ELR (cell line): Measurements from ENCODE around the gene NADSYN1.

Source experiments
- DNase-seq: peaks from one replicate; pipeline ENCODE4 v3.0.0-alpha.2; 2015; ENCODE audit warnings: low read depth

Gene NADSYN1

GRCh38 chr11:71451596-71452198 is 1.3 kb upstream of the NADSYN1 start:
- no peak for DNase-seq

DNA sequence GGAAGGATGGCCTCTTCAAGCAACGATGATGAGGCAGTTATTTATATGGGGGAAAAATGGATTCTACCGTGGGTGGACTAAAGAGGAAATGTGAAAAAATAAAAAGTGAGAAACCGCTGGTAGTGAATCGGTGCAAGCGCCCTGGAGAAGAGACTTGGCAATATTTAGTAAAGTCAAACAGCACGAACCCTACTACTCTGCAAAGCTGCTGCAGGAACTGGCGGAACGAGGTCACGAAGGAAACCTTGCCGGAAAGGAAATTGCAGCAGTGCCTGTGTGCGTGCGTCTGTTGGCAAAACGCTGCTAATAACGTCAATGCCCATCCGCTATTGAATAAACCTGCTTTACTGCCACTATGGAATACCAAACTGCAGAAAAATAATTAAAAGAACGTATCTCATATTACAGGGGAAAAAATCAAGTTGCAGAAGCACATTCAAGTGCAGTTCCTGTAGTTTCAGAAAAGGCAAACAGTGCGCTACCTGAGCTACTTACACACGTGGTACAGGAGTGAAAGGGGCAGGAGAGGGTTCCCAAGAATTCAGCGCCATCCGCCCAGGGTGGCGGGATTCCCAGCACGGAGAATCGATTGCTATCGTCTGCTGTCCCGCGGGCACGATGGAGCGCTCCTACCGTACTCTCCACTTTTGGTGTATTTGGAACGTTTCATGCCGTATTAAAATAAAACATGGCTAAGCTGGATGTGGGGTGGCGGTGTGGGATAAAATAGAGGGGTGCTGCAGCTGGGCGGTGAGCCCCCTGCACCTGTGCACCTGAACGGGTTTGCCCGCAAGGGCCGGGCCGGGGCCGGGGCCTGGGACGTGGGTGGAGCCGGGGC is 585 bp upstream of the NADSYN1 start:
- DNase-seq = no peak

GRCh38 chr11:71453918-71454304 is 908 bp downstream of the NADSYN1 start:
- DNase-seq = no peak

DNA sequence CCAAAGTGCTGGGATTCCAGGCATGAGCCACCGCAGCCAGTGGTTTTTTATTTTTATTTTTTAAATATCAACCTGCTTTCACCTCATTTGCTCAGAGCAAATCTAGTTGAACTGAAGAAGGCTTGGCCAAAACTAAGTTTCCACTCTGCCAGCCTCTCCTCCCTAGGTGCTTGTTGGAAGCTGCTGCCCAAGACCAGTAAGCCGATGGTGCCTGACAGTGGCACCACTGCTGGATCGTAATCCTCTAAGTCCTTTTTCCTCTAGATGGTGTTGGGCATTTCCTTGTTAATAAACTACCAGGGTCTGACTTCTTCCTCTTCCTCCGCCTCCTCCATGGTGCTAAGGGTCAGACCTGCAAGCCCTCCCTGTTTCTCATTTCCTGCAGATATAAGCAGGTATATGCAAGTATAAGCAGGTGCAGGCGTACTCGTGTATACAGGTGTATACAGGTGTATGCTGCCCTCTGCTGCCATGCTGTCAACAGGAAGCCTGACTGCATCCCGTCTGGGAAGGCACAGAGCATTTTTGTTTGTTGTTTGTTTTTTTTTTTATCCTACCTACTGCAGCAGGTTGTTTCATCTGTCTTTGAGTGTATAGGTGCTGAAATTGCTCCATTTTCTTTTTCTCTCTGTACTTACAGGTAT is 1.6 kb downstream of the NADSYN1 start:
- no peak for DNase-seq

GRCh38 chr11:71456294-71456693 is 3.3 kb downstream of the NADSYN1 start:
- no peak for DNase-seq

DNA sequence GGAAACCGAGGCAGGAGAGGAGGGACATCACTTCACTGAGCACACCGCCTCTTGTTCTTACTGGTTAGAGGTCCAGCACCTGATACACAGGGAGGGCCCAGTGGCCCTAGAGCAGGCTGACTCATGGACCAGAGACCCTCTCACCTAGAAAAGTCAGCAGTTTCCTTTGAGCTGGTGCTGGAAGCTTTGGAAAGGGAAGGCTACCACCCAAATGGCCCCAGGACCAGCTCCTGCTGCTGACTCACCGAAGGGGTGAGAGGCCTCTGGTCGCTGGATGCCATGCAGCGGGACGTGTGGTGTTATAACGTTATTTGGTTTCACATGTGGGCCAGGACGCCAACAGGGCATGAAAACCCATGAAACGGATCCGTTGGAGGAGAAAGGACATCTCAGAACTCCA is 3.8 kb downstream of the NADSYN1 start:
- no peak for DNase-seq

DNA sequence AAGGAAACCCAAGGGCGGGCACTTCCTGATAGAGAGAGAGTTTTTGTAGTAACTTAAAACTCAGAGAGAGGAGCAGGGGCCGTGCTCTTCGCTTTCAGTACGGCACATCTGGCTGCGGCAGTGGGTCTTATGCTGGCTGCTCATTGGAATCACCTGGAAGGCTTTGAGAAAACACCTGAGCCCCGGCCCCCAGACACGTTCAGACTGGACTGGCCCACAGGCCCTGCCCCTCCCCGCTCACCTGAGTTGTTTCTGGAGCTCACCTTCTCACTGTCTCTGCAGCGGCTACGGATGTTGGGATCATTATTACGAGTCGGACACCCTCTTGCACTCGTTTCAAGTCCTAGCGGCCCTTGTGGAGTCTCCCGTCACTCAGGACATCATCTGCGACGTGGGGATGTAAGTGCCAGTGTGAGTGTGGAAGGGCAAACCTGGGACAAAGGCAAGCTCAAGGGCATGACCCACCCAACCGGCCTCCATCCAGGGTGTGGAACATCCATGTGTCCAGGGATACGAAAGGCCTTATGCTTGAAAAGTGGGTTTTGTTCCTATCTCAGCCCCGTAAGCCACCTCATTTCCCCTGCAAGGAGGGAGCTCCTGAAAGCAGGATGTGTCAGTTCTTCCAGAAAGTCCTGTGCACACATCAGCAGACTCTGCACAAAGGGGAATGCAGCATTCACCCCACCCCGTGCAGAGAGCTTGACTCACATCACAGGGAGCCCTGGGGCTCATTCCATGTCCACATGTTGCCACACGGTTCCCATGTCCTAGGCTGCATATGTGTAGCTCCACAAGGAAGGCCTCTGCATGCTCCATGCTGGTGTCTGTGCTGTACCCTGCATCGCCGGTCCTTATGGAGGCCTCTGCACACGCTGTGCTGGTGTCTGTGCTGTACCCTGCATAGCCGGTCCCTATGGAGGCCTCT is 5.4 kb downstream of the NADSYN1 start:
- peak; percentile 22 for DNase-seq

DNA sequence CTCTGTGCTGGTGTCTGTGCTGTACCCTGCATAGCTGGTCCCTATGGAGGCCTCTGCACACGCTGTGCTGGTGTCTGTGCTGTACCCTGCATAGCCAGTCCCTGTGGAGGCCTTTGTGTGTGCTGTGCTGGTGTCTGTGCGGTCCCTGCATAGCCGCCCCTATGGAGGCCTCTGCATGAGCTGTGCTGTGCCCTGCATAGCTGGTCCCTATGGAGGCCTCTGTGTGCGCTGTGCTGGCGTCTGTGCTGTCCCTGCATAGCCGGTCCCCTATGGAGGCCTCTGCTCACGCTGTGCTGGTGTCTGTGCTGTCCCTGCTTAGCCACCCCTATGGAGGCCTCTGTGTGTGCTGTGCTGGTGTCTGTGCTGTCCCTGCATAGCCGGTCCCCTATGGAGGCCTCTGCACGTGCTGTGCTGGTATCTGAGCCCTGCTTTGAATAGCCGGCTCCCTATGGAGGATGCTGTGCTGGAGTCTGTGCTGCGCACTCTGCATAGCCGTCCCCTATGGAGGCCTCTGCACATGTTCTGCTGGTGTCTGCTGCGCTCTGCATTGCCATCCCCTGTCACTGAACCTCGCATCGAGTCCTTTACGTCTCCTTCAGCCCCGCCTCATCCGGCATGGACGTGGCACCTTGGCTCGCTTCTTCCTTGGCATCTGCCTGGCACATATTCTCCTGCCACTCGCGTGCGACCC is 6.2 kb downstream of the NADSYN1 start:
- DNase-seq = no peak

DNA sequence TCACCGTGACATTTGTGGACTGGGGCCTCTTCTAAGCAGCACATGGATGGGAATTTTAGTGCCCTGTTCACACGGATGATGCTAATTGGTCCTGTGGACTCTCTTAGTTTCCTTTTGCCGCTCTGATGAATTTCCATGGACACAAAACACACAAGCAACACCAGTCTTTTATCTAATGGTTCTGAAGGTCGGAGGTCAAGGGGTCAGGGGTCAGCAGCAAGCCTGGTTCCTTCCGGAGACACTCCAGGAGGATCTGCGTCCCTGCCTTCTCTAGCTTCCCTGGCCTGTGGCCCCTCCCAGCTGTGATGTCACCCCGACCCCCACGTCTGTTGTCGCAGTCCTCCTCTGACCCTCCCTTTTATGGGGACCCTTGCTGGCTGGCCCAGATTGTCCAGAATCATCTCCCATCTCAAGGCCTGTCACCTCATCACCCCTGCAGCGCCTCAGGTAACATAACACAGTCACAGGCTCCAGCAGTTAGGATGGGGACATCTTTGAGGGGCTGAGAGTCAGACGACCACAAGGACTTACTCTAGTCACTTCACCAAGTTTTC is 6.8 kb downstream of the NADSYN1 start:
- DNase-seq = no peak

- DNase-seq = no peak
These were observed 8.7 kb downstream of the NADSYN1 start for GRCh38 chr11:71461696-71462095.

DNA sequence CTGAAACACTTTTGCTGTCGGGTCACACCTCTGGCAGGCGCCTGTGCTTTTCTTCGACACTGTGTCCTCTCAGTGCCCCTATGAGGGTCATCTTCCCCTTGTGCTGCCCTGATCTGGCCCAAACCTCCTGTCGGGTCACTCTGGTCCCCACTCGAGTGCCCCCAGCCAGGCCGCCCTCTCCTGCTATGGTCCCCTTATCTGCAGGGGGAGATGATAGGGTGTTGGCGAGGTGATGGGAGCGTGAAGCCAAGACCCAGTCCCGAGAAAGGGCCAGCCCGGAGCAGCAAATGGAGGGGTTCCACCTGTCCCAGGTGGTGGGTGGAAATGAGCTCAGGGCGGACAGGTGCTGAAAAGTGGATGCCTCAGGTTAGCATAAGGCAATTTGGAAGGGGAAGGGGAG is 9.7 kb downstream of the NADSYN1 start:
- no peak for DNase-seq

- DNase-seq = no peak
These were observed 10.6 kb downstream of the NADSYN1 start for GRCh38 chr11:71463331-71464211.

GRCh38 chr11:71465054-71465453 is 12.1 kb downstream of the NADSYN1 start:
- no peak for DNase-seq

DNA sequence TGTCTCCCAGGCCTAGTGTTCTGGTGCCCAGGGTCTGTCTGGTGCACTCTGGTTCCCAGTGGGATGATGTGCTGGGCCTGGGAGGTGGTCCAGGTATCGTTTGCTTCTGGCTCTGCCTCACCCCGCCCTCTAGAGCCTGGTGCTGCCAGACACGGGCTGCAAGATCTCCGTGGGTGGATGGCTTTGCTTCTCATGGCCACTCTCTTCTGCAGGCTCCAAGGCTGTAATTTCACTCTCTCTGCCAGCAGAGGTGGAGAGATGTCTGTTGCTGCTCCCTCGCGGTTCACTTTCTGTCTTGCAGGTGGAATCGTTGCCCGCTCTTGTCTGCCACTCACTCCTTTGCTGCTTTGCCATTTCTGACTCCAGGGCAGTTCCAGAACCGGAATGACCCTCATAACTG is 13.4 kb downstream of the NADSYN1 start:
- no peak for DNase-seq

DNA sequence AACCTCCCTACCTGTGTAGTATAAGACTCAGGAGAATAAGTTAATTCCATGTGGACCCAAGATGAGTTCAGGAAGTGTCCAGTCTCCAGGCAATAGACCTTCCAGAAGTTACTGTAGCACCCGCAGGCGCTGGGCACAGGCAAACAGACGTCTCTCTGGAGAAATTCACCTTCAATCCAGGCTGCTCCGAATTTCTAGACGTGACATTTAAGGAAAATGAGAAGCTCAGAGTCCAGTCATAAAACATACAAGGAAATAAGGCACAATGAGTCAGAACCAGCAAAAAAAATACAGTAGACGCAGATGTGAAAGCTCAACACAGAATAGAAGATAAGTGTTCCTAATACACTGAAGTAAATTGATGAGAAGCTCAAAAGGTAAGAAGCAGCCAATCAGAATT is 14.2 kb downstream of the NADSYN1 start:
- no peak for DNase-seq

GRCh38 chr11:71470946-71471345 is 17.9 kb downstream of the NADSYN1 start:
- DNase-seq = no peak

- no peak for DNase-seq
These were observed 19.4 kb downstream of the NADSYN1 start for GRCh38 chr11:71472357-71472885.

DNA sequence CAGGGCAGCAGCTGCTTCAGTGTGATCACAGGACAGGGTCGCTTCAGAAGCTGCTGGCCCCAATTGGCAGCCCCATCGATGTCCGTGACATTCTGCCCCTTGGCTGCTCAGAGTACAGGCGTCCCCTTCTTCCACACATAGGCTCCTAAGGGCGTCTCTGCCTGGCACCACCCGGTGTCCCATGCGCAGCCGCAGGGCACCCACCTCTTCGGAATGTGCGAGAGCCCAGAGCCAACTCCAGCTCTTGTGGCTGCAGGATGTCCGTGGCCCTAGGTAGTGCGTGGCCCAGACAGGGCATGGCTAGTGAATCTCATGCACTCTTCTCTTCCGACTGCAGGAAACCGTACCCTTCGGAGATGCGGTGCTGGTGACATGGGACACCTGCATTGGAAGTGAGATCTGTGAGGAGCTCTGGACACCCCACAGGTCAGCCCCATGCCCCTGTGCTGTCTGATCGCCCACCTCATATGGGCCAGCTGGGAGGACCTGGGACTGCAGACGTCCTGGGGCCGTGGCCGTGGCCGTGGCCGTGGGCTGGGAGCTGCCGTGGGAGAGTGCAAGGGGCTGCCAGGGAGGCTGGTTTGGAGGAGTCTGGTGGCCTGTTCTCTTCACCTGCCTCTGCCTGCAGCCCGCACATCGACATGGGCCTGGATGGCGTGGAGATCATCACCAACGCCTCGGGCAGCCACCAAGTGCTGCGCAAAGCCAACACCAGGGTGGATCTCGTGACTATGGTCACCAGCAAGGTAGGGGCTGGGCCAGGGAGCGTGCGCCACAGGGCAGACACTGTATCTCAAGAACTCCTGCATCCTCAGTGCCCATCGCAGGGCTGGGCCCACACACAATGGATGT is 20.2 kb downstream of the NADSYN1 start:
- no peak for DNase-seq

DNA sequence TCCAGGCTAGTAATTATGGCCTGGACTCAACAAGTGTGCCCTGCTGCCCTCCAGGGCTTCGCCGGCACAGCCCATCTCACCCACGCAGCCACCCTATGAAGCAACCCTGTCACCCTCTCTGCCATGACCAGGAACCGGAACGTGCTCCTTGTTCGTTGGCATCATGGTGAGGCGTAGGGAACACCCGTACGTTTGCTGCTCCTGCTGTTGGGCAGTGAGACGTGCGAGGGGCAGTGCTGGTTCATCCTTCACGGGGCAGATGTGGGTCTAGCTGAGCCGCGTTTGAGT is 20.7 kb downstream of the NADSYN1 start:
- DNase-seq = no peak
